Measurements from ENCODE around the gene ZNF326.
"Not testable (repeated sequence)": the region's sequence is repeated elsewhere in the genome, so short reads cannot be mapped to it uniquely, and the experiment has no call there.

Gene ZNF326

DNA sequence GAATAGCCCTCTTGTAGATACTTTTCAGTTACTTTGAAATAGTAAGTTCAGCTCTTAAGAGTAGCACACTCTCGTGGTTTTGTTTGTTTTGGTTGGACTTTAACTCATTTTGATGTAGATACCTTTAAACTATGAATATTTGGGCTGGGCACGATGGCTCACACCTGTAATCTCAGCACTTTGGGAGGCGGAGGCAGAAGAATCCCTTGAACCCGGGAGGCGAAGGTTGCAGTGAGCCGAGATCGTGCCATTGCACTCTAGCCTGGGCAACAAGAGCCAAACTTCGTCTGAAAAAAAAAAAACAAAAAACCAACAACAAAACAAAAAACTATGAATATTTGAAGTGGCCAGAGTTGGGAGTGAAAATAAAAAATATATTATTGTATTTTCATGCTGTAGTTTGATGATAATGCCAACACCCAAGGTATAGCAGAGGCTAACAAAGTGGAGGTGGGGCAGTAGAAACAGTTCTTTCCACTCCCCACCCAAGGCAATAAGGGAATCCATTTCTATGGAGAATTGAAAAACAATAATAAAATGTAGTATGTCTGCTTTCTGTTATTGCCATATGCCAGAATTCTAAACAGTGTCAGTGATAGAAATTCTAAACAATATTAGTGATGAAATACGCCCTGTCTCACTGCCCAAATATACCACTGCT, 1.7 kb downstream of the ZNF326 start:
- no peak for DNase-seq (ENCODE audit: low read depth in 3 of 3)

DNA sequence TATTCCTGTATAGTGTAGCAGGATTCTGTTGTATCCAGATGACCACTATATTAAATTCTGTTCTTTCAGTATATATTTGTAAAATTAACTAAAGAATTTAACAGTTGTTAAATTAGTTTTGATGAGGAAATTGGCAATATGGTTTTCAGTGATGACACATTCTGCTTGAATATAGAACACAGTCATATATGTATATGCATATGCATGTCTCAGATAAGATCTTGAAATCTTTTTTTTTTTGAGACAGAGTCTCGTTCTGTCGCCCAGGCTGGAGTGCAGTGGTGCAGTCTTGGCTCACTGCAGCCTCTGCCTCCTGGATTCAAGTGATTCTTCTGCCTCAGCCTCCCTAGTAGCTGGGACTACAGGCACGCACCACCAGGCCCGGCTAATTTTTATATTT, 2.2 kb downstream of the ZNF326 start:
- DNase-seq (ENCODE audit: low read depth in 3 of 3), result not testable (repeated sequence)

DNA sequence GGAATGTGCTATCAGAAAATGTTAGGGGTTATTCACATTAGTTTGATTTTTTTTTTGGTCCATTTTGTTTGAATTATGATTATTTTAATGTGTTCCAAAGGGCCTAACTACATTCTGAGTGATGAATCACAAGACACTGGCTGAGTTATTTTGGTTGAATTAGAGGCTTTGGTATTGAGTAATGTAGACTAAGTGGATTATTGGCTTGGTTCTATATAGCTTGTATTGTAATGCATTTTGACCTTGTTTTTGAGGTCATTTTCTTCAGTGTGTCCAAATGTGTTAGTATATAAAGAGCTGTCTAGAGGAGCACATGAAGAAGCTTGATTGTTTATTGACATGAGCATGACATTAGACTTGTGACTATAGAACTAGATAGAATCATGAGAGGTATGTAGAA, 3.4 kb downstream of the ZNF326 start:
- no peak for DNase-seq (ENCODE audit: low read depth in 3 of 3)

DNA sequence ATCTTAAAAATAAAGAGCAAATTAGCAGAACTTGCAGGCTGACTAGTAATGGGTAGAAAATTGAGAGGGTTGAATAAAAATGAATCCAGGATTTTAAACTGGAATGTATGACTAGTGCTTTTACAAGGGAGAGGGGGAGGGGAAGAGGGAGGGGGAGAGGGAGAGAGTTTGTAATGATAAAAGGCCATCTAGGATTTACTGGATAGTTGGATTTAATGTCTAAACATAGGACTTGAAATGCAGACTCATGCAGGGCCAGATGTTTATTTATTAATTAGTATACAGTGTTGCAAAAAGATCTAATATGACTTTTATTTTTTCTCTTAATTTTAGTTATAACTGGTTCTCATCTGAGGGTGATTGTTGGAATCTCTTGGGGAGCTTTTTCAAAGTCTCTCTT, 4.3 kb downstream of the ZNF326 start:
- DNase-seq (ENCODE audit: low read depth in 3 of 3), result no peak

DNA sequence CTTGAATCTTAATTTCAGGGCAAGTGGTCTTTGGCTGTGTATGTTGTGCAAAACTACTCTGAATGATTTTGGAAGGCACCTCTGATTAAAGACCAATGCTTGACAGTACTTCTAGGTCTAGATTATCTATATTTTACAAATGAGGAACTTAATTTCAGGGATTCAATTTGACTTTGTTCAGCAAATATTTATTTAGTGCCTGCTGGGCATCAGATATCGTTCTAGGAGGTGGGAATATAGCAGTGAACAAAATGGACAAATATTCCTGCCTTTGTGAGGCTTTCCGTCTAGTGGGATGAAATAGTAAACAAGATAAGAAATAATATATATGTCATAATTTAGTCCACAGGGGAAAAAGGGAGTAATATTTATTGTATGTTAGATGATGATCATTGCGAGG, 4.7 kb downstream of the ZNF326 start:
- DNase-seq (ENCODE audit: low read depth in 3 of 3), result no peak

DNA sequence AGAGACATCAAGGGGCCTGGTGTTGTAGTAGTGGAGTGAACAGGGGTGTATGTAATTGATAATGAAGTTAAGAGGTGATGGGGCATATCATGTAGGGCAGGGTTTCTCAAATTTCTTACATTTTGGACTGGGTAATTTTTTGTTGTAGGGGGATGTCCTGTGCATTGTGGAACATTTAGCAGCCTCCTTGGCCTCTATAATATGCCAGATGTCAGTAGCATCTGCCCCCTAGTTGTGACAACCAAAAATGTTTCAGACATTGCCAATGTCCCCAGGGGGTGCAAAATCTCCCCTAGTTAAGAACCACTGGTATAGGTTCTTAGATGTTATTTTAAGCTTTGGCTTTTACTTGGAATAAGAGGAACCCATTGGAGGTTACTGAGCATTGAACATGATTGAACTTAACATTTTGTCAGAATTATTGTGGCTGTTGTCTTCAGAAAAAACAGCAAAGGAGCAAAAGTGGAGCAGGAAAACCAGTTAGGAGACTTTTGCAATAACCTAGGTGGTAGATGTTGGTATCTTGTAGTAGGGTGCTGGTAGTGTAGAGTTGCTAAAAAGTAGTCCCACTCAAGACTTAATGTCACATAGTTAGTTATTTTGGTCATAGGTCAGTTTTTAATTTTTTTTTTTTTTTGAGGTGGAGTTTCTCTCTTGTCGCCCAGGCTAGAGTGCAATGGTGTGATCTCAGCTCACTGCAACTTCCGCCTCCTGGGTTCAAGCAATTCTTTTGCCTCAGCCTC, 6.2 kb downstream of the ZNF326 start:
- DNase-seq (ENCODE audit: low read depth in 3 of 3), result no peak

DNA sequence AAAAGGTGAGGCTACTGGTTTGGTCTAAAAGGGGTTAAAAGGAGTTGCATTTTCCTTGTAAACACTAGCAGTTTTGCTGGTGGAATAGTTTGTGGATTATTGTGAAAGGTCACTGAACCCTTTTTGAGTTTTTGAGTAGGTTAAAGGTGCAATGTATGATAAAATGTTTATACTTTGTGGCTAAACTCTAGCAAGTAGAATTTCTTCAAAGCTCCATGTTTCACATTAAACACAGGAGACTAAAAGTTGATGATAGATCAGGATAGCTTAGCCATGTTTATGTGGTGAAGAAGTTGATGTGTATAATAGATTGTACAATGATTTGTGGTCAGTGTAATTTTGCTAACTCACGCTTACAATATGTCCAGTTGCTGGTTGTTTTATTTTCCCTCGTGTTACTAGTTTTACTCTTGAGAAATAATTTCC, 13.1 kb downstream of the ZNF326 start:
- no peak for DNase-seq (ENCODE audit: low read depth in 3 of 3)

DNA sequence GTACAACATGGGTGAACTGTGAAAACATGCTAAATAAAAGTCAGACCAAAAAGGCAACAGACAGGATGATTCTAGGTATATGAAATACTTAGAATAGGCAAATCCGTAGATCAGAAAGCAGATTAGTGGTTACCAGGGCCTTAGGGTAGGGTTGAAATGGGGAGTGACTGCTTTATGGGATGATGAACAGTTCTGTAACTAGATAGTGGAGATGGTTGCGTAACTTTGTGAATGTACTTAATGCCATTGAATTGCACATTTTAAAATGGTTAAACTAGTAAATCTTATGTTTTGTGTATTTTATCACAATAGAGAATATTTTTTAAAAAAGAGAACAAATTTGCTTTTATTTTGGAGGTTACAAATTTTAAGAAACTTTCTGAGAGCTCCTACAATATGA, 17.4 kb downstream of the ZNF326 start:
- DNase-seq (ENCODE audit: low read depth in 3 of 3), result no peak

DNA sequence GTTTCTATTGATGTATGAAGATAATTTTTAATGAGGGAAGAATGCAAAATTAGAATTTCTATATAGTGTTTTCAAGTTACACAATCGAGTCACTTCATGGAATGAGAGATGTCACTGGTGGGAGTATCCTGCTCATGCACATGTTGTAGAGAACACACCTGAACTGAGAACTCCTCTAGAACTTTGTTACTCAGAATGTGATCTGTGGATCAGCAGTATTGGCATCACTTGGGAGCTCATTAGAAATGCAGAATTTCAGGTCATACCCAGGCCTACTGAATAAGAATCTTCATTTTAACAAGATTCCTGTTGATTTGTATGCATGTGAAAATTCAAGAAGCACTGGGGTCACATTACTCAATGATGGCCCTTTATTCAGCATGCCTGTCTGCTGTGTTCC, 28.8 kb downstream of the ZNF326 start:
- no peak for DNase-seq (ENCODE audit: low read depth in 3 of 3)

DNA sequence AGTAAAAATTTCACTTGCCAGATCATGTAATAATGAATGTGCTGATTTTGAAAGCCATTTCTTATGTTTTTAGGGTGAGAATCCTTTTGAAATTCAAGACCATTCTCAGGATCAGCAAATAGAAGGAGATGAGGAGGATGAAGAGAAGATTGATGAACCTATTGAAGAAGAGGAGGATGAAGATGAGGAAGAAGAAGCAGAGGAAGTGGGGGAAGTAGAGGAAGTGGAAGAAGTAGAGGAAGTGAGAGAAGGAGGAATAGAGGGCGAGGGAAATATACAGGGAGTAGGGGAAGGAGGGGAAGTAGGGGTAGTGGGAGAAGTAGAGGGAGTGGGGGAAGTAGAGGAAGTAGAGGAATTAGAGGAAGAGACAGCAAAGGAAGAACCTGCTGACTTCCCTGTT, 32.4 kb downstream of the ZNF326 start:
- no peak for DNase-seq (ENCODE audit: low read depth in 3 of 3)

DNA sequence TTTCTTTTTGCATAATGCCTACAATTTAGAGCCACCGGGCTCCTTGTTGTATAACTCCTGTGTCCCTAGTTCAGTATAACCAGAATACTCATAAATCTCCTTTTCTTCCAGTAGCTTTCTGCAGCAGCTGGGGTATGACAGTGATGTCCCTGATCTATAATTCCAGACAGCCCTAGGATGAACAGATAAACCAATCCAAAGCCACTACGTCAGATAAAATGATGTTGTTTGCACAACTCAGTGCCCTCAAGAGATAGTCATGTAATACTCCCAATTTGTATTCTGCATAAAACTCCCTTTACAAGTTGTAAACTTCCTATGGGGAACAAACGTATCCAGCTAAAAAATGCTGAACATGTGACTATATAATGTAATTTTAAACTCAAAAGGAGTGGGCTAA, 44.7 kb downstream of the ZNF326 start:
- no peak for DNase-seq (ENCODE audit: low read depth in 3 of 3)

DNA sequence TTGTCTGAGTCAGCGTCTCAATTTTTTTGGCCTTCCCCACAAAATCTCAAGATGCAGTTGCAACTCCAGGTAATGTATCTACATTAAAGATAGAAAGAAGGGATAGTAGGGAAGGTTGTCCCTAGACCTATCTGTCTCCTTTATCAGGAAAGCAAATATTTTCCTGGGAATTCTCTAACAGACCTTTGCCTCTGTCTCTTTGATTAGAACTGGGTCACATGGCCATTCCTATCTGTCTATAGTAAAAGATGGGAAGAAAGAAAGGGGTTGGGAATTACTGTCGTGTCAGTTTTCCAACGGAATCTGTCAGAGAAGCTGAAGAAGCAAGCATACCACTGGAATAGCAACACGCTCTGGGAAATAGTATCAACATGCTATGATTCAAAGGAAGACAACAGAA, 48.7 kb downstream of the ZNF326 start:
- DNase-seq (ENCODE audit: low read depth in 3 of 3), result no peak

DNA sequence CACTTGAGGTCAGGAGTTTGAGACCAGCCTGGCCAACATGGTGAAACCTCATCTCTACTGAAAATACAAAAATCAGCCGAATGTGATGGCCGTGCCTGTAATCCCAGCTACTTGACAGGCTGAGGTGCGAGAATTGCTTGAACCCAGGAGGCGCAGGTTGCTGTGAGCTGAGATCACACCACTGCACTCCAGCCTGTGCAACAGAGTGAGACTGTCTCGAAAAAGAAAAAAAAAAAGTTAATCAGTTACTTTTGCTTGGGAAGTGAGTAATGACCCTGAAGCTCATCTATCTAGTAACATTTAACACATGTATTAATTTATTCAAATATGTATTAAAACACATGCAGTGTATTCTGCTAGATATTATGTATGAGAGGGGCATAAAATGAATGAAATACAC, 49.4 kb downstream of the ZNF326 start:
- no peak for DNase-seq (ENCODE audit: low read depth in 3 of 3)

DNA sequence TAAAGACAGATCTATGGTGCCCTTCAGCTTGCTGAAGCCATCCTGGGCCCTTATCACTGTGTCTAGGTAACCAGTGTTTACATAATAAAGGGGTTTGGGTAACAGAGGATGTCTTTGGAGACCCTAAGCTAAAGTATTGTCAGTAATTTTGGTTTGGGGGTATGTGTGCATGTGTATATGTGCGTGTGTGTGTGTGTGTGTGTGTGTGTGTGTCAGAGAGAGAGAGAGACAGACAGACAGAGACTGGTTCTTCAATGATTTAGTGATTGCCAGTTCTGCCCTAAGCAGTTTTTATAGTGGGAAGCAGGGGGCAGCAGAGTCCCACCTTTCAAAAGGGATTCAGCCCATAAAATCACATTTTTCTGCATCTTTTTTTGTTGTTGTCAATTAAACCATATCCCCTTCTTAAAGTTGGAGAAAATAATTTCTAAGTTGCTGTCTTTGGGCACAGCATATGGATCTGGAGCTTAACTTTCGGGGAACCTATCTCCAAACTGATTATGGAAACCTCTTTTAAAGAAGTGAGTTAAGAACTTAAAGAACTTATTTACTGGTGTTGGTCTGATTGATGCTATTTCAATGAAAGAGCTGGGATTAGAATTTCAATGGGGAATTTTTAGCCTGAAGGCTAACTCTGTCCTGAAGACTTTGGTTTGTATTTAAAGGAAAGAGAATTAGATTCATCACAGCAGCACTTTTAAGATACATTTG, 51.1 kb downstream of the ZNF326 start:
- no peak for DNase-seq (ENCODE audit: low read depth in 3 of 3)

DNA sequence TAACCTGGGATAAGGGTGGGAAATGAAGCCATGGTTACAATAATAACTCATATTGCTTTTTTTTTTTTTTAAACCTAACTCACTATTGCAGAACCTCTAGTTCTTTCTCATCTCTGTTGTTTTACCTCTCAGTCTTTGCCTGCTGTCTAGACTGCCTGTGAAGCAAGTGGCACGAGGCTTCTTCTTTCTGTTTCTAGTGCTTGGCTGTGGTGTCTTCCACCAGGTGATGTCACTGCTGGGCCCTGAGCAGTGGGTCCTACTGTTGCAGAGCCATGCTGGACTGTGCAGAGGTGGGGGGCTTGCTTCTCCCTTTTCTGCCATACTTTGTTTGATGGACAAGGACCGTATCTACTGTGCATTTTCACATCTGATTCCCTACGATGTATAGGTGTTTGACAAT, 51.7 kb downstream of the ZNF326 start:
- no peak for DNase-seq (ENCODE audit: low read depth in 3 of 3)

DNA sequence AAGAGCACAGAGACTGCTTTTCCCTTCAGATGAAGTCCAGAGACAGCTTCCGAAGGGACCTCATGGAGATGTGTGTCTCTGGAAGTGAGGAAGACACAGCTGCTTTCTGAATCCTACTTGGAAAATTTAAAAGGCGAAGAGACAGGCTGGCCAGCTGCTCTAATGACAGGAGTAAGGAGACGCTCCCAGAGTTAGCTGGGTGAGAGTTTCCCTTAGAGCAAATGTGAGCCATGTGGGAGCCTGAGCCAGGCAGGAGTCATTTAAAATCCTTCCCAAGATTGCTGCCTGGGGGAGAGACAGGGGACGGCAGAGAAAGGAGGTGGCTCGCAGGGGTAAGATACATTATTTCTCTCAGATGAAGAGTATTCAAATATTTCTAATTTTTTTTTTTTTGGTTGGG, 53.1 kb downstream of the ZNF326 start:
- DNase-seq (ENCODE audit: low read depth in 3 of 3), result no peak

DNA sequence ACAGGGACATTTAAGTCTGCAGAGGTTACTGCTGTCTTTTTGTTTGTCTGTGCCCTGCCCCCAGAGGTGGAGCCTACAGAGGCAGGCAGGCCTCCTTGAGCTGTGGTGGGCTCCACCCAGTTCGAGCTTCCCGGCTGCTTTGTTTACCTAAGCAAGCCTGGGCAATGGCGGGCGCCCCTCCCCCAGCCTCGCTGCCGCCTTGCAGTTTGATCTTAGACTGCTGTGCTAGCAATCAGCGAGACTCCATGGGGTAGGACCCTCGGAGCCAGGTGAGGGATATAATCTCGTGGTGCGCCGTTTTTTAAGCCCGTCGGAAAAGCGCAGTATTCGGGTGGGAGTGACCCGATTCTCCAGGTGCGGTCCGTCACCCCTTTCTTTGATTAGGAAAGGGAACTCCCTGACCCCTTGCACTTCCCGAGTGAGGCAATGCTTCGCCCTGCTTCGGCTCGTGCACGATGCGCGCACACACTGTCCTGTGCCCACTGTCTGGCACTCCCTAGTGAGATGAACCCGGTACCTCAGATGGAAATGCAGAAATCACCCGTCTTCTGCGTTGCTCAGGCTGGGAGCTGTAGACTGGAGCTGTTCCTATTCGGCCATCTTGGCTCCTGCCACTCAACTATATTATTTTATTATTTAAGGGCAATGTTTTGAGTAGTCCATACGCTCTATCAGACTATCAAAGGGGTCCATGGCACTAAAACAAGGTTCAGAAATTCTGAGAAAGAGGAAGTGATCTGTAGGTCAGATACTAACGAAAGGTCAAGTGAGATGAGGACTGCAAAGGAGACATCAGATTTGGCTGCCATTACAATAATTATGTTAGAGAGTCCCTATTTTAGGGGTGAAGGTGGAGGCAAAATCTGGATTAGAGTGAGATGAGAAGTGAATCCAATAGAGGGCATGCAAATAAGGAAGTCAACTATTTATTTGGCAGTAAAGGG, 68.1 kb downstream of the ZNF326 start:
- DNase-seq (ENCODE audit: low read depth in 3 of 3), result not testable (repeated sequence)

DNA sequence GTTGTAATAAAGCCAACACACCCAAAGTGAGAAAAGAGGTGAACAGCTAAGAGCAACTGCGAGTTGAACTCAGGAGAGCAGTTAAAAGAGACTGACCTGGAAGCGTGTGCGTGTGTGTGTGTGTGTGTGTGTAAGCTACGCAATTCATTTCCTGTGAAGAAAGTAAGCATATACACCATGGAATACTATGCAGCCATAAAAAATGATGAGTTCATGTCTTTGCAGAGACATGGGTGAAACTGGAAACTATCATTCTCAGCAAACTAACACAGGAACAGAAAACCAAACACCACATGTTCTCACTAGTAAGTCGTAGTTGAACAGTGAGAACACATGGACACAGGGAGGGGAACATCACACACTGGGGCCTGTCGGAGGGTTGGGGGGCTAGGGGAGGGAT, 69.2 kb downstream of the ZNF326 start:
- not testable (repeated sequence) for DNase-seq (ENCODE audit: low read depth in 3 of 3)

DNA sequence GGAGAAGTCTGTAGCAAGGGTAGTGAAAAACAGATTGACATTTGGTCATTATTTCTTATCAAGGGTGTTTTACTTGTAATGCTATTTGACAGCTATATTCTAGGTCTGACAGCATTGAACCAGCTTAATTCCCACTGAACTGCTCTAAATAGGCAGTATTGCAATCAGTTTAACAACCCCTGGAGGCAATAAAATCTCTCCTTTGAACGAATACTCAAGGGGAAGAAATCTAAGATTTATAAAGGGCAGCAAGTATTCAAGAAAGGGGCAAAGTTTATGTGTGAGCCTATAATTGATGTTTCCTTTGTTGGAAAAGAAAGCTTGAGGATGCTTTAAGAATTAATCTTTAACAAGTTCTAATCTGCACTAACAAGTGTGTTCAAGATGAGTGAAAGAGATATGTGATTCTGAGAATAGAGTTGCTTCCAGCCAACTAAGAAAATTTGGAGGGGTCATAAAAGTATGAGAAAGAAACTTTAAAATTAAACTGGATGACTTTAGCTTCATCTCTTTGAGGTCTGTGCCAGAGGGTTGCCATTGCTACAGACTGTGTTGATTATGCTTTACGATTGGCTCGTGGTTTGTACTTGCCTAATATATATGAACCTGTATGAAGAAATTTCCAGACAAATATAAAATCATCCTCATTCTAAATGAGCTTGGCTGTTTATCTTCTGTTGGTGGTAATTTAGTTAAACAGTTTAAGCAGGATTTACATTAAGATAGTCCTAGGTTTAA, 72.5 kb downstream of the ZNF326 start:
- no peak for DNase-seq (ENCODE audit: low read depth in 3 of 3)

DNA sequence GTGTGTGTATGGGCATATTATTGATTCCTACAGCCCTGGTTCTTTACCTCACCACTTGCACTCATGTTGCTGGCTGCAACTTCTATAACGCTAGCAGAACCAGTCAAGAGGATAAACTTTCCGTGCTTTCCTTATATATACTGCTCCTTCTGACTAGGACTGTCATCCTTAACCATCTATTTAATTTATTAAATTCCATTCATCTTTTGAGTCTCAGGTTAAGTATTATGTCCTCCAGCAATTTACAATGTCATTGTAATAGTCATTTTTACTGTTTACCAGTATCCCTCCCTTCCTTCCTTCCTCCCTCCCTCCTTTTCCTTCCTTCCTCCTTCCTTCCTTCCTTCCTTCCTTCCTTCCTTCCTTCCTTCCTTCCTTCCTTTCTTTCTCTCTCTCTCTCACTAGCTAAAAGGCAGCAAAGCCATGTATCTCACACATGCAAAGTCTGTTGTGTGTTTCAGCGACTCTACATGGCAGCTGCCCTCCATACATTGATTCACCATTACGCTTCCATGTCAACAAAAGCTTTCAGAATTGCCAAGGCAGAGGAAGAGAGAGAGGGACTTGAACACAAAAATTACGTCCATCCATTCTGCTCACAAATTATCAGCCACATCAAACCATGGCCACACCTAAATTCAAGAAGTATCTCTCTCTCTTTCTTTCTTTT, 73.8 kb downstream of the ZNF326 start:
- DNase-seq (ENCODE audit: low read depth in 3 of 3), result no peak

DNA sequence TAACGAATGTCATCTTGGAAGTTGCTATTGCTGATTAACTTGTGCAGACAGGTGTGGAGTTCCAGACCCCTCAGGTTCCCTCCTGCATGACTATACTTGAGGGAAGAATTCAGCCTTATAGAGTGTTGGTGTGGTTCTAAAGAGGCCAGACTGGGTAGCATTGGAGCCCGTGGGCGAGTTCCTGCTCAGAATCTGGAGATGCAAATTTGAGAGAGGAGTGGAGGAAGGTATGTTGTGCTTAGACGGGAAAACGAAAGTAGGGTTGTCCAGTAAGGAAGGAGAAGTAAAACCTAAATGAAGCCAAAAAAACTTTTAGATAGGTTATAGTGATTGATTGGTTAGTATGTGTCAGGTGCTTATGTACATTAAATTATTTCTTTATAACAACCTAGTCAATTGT, 79.2 kb downstream of the ZNF326 start:
- no peak for DNase-seq (ENCODE audit: low read depth in 3 of 3)
